ENCODE results near the gene KCTD5.
"Not testable (repeated sequence)": the region's sequence is repeated elsewhere in the genome, so short reads cannot be mapped to it uniquely, and the experiment has no call there.

Gene KCTD5

GRCh38 chr16:2682209-2683021 is at the start of gene KCTD5 (continued):
- peak; percentile 92 for TF ChIP-seq SP7 (tag by site-specific recombination; IDR thresholded peaks at IDR 0.05)
- TF ChIP-seq, protein P1, sequence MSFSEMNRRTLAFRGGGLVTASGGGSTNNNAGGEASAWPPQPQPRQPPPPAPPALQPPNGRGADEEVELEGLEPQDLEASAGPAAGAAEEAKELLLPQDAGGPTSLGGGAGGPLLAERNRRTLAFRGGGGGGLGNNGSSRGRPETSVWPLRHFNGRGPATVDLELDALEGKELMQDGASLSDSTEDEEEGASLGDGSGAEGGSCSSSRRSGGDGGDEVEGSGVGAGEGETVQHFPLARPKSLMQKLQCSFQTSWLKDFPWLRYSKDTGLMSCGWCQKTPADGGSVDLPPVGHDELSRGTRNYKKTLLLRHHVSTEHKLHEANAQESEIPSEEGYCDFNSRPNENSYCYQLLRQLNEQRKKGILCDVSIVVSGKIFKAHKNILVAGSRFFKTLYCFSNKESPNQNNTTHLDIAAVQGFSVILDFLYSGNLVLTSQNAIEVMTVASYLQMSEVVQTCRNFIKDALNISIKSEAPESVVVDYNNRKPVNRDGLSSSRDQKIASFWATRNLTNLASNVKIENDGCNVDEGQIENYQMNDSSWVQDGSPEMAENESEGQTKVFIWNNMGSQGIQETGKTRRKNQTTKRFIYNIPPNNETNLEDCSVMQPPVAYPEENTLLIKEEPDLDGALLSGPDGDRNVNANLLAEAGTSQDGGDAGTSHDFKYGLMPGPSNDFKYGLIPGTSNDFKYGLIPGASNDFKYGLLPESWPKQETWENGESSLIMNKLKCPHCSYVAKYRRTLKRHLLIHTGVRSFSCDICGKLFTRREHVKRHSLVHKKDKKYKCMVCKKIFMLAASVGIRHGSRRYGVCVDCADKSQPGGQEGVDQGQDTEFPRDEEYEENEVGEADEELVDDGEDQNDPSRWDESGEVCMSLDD (tag by site-specific recombination; IDR thresholded peaks at IDR 0.05), result no peak

GRCh38 chr16:2639071-2639721 is 43.1 kb upstream of the KCTD5 start:
- H3K9me3 ChIP-seq (ENCODE audit: control insufficient read depth, insufficient read depth, low read depth, low read length); H3K4me1 ChIP-seq (ENCODE audit: control insufficient read depth, insufficient read depth, low read length); H3K36me3 ChIP-seq (ENCODE audit: control insufficient read depth in 2 of 2, insufficient read depth in 1 of 2, low read length in 2 of 2); POLR2A ChIA-PET; CTCF ChIA-PET; H3K4me3 ChIP-seq (ENCODE audit: low read depth, low read length); H3K27ac ChIP-seq (ENCODE audit: extremely low read depth, low read depth, low read length): not testable (repeated sequence)

DNA sequence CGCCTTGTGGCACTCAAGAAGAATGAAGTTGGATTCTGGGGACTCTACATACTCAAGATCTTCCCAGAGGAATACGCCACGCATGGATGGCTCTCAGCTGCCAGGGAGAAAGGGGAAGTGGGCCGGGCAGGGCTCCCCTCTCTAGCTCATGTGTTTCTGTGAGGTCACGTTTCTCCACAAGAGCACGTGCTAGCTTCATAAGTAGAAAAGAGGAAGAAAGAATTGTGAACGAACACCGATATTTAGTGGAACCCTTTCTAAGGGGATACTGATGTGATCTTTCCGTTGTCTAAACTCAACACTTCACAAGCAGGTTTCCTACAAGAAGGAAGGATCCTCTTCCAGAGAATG is 42.6 kb upstream of the KCTD5 start:
- H3K27ac ChIP-seq (ENCODE audit: extremely low read depth, low read depth, low read length); POLR2A ChIA-PET; H3K9me3 ChIP-seq (ENCODE audit: control insufficient read depth, insufficient read depth, low read depth, low read length); H3K4me1 ChIP-seq (ENCODE audit: control insufficient read depth, insufficient read depth, low read length); H3K4me3 ChIP-seq (ENCODE audit: low read depth, low read length); CTCF ChIA-PET; H3K36me3 ChIP-seq (ENCODE audit: control insufficient read depth in 2 of 2, insufficient read depth in 1 of 2, low read length in 2 of 2): not testable (repeated sequence)

GRCh38 chr16:2642561-2642960 is 39.8 kb upstream of the KCTD5 start:
- CTCF ChIA-PET; H3K36me3 ChIP-seq (ENCODE audit: control insufficient read depth in 2 of 2, insufficient read depth in 1 of 2, low read length in 2 of 2); H3K4me1 ChIP-seq (ENCODE audit: control insufficient read depth, insufficient read depth, low read length); POLR2A ChIA-PET; H3K9me3 ChIP-seq (ENCODE audit: control insufficient read depth, insufficient read depth, low read depth, low read length); H3K4me3 ChIP-seq (ENCODE audit: low read depth, low read length); H3K27ac ChIP-seq (ENCODE audit: extremely low read depth, low read depth, low read length): not testable (repeated sequence)

DNA sequence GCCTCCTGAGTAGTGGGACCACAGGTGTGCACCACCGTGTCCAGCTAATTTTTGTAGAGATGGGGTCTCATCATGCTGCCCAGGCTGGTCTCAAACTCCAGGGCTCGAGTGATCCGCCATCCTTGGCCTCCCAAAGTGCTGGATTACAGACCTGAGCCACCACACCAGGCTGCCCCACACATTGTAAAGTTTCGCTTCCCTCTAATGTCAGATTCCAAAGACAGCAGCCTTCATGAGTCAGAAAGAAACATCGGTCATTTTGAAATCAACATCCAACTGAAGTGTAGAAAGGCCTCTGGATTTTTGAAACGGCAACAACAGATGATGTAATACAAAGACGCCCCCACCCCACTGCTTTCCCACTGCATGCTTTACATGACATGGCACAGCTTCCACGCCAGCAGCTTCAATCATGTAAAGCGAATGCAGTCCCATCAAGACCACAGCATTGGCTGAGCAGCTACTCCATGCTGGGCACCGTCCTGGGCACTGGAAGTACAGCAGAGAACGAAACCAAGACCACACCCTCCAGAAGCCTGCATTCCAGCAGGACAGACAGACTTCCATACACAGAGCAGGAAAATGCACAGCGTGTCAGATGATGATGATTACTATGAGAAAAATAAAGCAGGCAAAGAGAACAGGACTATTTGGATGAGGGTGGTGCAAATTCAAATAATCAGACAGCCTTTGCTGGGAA is 37.4 kb upstream of the KCTD5 start:
- H3K36me3 ChIP-seq (ENCODE audit: control insufficient read depth in 2 of 2, insufficient read depth in 1 of 2, low read length in 2 of 2); H3K27ac ChIP-seq (ENCODE audit: extremely low read depth, low read depth, low read length); CTCF ChIA-PET; POLR2A ChIA-PET; H3K9me3 ChIP-seq (ENCODE audit: control insufficient read depth, insufficient read depth, low read depth, low read length); H3K4me1 ChIP-seq (ENCODE audit: control insufficient read depth, insufficient read depth, low read length); H3K4me3 ChIP-seq (ENCODE audit: low read depth, low read length): not testable (repeated sequence)

GRCh38 chr16:2651268-2651871 is 31.0 kb upstream of the KCTD5 start:
- POLR2A ChIA-PET; H3K36me3 ChIP-seq (ENCODE audit: control insufficient read depth in 2 of 2, insufficient read depth in 1 of 2, low read length in 2 of 2); H3K4me3 ChIP-seq (ENCODE audit: low read depth, low read length); CTCF ChIA-PET; H3K27ac ChIP-seq (ENCODE audit: extremely low read depth, low read depth, low read length); H3K9me3 ChIP-seq (ENCODE audit: control insufficient read depth, insufficient read depth, low read depth, low read length); H3K4me1 ChIP-seq (ENCODE audit: control insufficient read depth, insufficient read depth, low read length): not testable (repeated sequence)

DNA sequence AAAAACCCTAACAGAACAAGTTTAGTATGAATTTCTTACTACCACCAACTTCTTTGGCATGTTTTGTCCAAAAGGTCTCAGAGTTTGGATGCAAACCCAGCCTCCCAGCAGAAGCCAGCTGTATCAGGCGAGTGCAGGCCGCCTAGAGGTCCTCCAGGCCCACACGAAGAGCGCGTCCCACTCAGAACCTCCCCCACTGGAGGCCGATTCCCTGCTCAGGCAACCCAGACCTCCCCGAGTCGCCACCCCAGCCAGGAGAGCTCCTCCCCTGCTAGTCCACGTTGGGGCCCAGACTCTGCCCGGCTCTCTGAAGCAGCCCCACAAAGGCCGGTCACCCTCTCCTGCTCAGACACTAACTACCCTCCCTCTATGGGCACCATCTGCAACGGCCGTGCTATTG is 28.4 kb upstream of the KCTD5 start:
- H3K4me1 ChIP-seq (ENCODE audit: control insufficient read depth, insufficient read depth, low read length); POLR2A ChIA-PET; CTCF ChIA-PET; H3K9me3 ChIP-seq (ENCODE audit: control insufficient read depth, insufficient read depth, low read depth, low read length); H3K4me3 ChIP-seq (ENCODE audit: low read depth, low read length); H3K36me3 ChIP-seq (ENCODE audit: control insufficient read depth in 2 of 2, insufficient read depth in 1 of 2, low read length in 2 of 2); H3K27ac ChIP-seq (ENCODE audit: extremely low read depth, low read depth, low read length): not testable (repeated sequence)

DNA sequence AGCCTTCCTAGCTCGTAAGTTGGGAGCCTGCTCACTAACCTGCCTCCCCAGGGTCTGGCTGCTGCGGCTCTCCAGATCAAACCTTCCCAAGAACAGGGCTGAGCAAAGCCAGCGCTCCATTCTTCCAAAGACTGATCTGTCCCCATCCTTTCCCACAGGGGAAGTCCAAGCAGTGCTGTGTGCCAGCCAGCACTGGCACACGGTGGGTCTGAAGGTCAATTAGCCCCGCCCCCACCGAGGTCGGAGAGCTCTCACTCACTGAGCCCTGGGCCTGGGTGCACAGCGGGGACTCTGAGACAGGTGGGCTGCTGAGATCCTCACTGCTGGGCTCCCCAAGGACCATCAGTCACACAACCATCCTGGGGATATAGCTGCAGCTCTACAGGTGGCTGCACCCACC is 27.4 kb upstream of the KCTD5 start:
- H3K27ac ChIP-seq (ENCODE audit: extremely low read depth, low read depth, low read length); H3K36me3 ChIP-seq (ENCODE audit: control insufficient read depth in 2 of 2, insufficient read depth in 1 of 2, low read length in 2 of 2); H3K4me1 ChIP-seq (ENCODE audit: control insufficient read depth, insufficient read depth, low read length); H3K9me3 ChIP-seq (ENCODE audit: control insufficient read depth, insufficient read depth, low read depth, low read length); H3K4me3 ChIP-seq (ENCODE audit: low read depth, low read length); POLR2A ChIA-PET; CTCF ChIA-PET: not testable (repeated sequence)
